Ascending aorta (tissue), 2 donors: ENCODE measurements around the gene FBXL17. TPM values are rescaled to one million over a fixed set of nuclear protein-coding genes. Genes with fewer than 3 reads are reported as not detected.

Experiments used
- DNase-seq, 2 donors: peaks; one replicate each; pipeline ENCODE4 v3.0.0-alpha.2; 2019; ENCODE audit warnings: low spot score in 2 of 2
- H3K27ac ChIP-seq, 2 donors: fragments of 200-600 bp; sonication (generic); one replicate each; pipeline ENCODE4 v1.5.1; 2016 to 2017; ENCODE audit warnings: mild to moderate bottlenecking in 1 of 2
- H3K27me3 ChIP-seq: fragments of 200-600 bp; sonication (generic); one replicate; pipeline ENCODE4 v1.5.1; 2017
- H3K36me3 ChIP-seq, 2 donors: fragments of 200-600 bp; sonication (generic); one replicate each; pipeline ENCODE4 v1.5.1; 2016
- H3K4me1 ChIP-seq, 2 donors: fragments of 200-600 bp; sonication (generic); one replicate each; pipeline ENCODE4 v1.5.1; 2016 to 2017; ENCODE audit warnings: mild to moderate bottlenecking in 1 of 2
- H3K4me3 ChIP-seq, 2 donors: fragments of 200-600 bp; sonication (generic); one replicate each; pipeline ENCODE4 v1.5.1; 2016 to 2017; ENCODE audit warnings: mild to moderate bottlenecking in 1 of 2
- H3K9me3 ChIP-seq, 2 donors: fragments of 200-600 bp; sonication (generic); one replicate each; pipeline ENCODE4 v1.5.1; 2016
- CTCF ChIP-seq, 3 experiments: fragments of 200-600 bp in 2 of 3; fragments of 450-650 bp in 1 of 3; sonication (generic) in 2 of 3; IDR thresholded peaks; one replicate each; pipeline ENCODE4 v1.5.1; 2016 to 2019; ENCODE audit warnings: antibody characterized with exemption in 3 of 3, mild to moderate bottlenecking in 1 of 3, moderate library complexity in 1 of 3
- intact Hi-C: fragments of 100-400 bp; cut with DNase I; formaldehyde crosslinking; loops from one replicate; pipeline ENCODE4 v1.15.1; 2023
- total RNA-seq: library from RNA; depleted of rRNA; stranded (reverse); fragments of >200 nt; gene quantifications from one replicate; pipeline ENCODE4 v1.1.0, GENCODE V29; 2016

Gene FBXL17
- total RNA-seq, 1 donor from 2014 or later, result 13.6 TPM

GRCh38 chr5:107943923-107944322, 438.0 kb downstream of the FBXL17 start:
- no peaks in the 10 kb centered on the region for H3K36me3 ChIP-seq
- intact Hi-C loops, result no loop called here
- DNase-seq, result no peak
- no peaks in the 10 kb centered on the region for H3K4me1 ChIP-seq
- no peaks in the 10 kb centered on the region for H3K9me3 ChIP-seq
- no peak for TF ChIP-seq CTCF (IDR thresholded peaks at IDR 0.05)
- no peaks in the 10 kb centered on the region for H3K27me3 ChIP-seq
- H3K4me3 ChIP-seq, result no peak overlapping the region
- no peak overlapping the region for H3K27ac ChIP-seq

GRCh38 chr5:107941036-107941435, 440.9 kb downstream of the FBXL17 start:
- no peak for DNase-seq
- no peaks in the 10 kb centered on the region for H3K36me3 ChIP-seq
- H3K4me1 ChIP-seq, result no peaks in the 10 kb centered on the region
- no peak overlapping the region for H3K4me3 ChIP-seq
- no peak for TF ChIP-seq CTCF (IDR thresholded peaks at IDR 0.05)
- intact Hi-C loops, result no loop called here
- H3K9me3 ChIP-seq, result no peaks in the 10 kb centered on the region
- H3K27me3 ChIP-seq, result no peaks in the 10 kb centered on the region
- no peak overlapping the region for H3K27ac ChIP-seq

DNA sequence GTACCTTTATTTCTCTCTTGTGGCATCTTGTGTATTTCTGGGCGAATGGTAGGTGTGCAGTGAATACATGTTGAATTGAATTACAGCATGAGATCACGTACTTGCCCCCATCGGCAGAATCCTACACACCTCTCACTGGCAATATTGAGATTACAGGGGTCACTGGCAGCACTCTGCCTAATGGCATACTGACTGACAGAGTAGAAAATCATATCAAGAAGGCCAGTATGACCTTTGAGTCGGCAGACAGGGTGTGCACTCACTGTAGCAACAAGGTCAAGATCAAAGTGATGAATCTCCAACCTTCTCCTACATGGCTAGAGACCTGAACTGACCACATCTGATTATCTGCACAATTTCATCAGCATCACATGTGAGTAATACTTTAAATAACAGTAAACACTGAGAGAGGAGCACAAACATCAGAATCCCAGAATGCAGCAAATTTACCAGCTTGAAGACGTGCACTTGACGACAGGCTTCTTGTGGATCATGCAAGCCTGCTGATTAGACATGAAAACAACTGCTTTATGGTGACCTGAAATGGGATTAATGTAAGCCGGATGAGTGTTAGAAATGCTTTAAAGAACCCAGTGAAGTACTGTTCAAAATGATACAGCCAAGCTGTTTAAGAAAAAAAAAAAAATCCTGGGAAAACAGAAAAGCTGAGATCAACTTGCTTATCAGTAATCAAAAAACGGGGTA, 444.1 kb downstream of the FBXL17 start:
- intact Hi-C loops, result no loop called here
- no peak for DNase-seq

DNA sequence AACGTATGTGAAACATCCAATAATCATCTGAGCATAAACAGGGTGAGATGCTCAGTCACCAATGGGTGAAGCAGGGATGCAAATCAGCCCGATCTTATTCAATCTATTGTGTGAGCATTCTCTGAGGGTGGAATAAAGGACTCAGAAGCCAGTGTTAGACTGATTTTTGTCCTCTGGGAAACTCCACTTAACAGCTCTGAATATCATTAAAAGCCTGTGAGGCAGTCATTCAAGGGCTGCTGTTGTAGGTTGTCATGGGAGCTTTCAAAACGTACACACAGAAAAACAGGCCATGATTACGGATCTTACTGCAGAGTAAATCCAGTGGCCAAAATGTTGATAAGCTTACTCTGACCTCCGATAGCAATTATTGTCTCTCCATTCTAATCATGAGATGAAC, 444.7 kb downstream of the FBXL17 start:
- H3K27me3 ChIP-seq, result no peaks in the 10 kb centered on the region
- no peak for TF ChIP-seq CTCF (IDR thresholded peaks at IDR 0.05)
- intact Hi-C loops, result no loop called here
- DNase-seq, result no peak
- H3K27ac ChIP-seq, result no peak overlapping the region
- H3K9me3 ChIP-seq, result no peaks in the 10 kb centered on the region
- H3K4me1 ChIP-seq, result no peaks in the 10 kb centered on the region
- no peaks in the 10 kb centered on the region for H3K36me3 ChIP-seq
- H3K4me3 ChIP-seq, result no peak overlapping the region

More for the DNA sequence above, 444.1 kb downstream of the FBXL17 start:
- no peak overlapping the region for H3K27ac ChIP-seq
- no peaks in the 10 kb centered on the region for H3K9me3 ChIP-seq
- no peaks in the 10 kb centered on the region for H3K36me3 ChIP-seq
- no peaks in the 10 kb centered on the region for H3K27me3 ChIP-seq
- no peaks in the 10 kb centered on the region for H3K4me1 ChIP-seq
- no peak for TF ChIP-seq CTCF (IDR thresholded peaks at IDR 0.05)
- no peak overlapping the region for H3K4me3 ChIP-seq

GRCh38 chr5:107936515-107936914, 445.4 kb downstream of the FBXL17 start:
- no peak for DNase-seq
- Histone ChIP-seq H3K27me3 (no peaks in the 10 kb centered on the region), H3K4me3 (no peak overlapping the region), H3K36me3 (no peaks in the 10 kb centered on the region), H3K4me1 (no peaks in the 10 kb centered on the region), H3K27ac (no peak overlapping the region), H3K9me3 (no peaks in the 10 kb centered on the region)
- TF ChIP-seq CTCF (IDR thresholded peaks at IDR 0.05), result no peak
- intact Hi-C loops, result no loop called here

- no peaks in the 10 kb centered on the region for H3K36me3 ChIP-seq
- H3K4me1 ChIP-seq, result no peaks in the 10 kb centered on the region
- TF ChIP-seq CTCF (IDR thresholded peaks at IDR 0.05), result no peak
- no peak for DNase-seq
- H3K4me3 ChIP-seq, result no peak overlapping the region
- H3K27ac ChIP-seq, result no peak overlapping the region
- no peaks in the 10 kb centered on the region for H3K9me3 ChIP-seq
- H3K27me3 ChIP-seq, result no peaks in the 10 kb centered on the region
- intact Hi-C loops, result no loop called here
Observed at GRCh38 chr5:107935645-107936044, 446.3 kb downstream of the FBXL17 start.
